ENCODE measurements around the gene TTLL3. TPM values are rescaled to one million over a fixed set of nuclear protein-coding genes. Genes with fewer than 3 reads are reported as not detected.
A peak's percentile ranks its signal among the peaks of the same experiment; 100 is the strongest.

The TTLL3 gene
- total and polyA plus RNA-seq, 12 donors, result 10.1 to 214 (median 45.5) TPM

DNA sequence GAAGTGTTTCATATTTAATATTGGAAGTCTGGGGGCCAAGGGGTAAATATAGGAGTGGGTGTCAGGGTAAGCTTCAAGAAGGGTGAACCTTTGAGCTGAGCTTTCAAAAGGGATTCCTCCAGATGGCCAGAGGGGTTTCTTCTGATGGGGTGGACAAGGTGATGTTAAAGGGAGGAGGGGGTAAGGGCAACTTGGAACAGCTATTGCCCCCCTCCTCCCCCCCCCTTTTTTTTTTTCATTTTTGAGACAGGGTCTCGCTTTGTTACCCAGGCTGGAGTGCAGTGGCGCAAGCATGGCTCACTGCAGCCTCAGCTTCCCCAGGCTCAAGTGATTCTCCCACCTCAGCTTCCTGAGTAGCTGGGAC is 2.1 kb upstream of the TTLL3 start:
- H3K4me3 ChIP-seq, result no peak overlapping the region
- intact Hi-C loops (cut with DNase I), result loop anchor here in 1 of 2 donors (10.0 kb wide), 1 partner anchor 53 kb away; no protein-coding TSS in a partner anchor
- WGBS, 4 donors, result 84 to 100% (median 93%) methylated on average over 1 to 2 of the region's 2 CpGs
- H3K9me3 ChIP-seq (replicated peaks in 1 of 3), result no peaks in the 10 kb centered on the region
- no peak for DNase-seq
- H3K4me1 ChIP-seq (replicated peaks in 1 of 2), result peaks cover 0 to 15% of the 10 kb centered on the region in 2 donors
- H3K27me3 ChIP-seq, result no peaks in the 10 kb centered on the region
- H3K36me3 ChIP-seq (replicated peaks in 1 of 2), result peaks cover 0 to 46% of the 10 kb centered on the region in 2 donors
- TF ChIP-seq CTCF (IDR thresholded peaks at IDR 0.05) (no peak), POLR2A (IDR thresholded peaks at IDR 0.05) (no peak)
- H3K27ac ChIP-seq, result no peak overlapping the region

- no peaks in the 10 kb centered on the region for H3K27me3 ChIP-seq
- H3K4me3 ChIP-seq, result no peak overlapping the region
- no peak for DNase-seq
- no peak for TF ChIP-seq POLR2A (IDR thresholded peaks at IDR 0.05)
- peak in 2 of 6 experiments; percentile 4 to 13 for TF ChIP-seq CTCF (IDR thresholded peaks at IDR 0.05)
- H3K27ac ChIP-seq, result peak overlapping the region in 3 of 5 donors; percentile 87 to 93 (median 89)
- intact Hi-C loops (cut with DNase I), result loop anchor here in 1 of 2 donors (10.0 kb wide), 1 partner anchor 54 kb away; no protein-coding TSS in a partner anchor
- WGBS, 4 donors, result 68 to 90% (median 81%) methylated on average over 5 to 7 of the region's 7 CpGs
- peaks cover 0 to 41% of the 10 kb centered on the region in 2 donors for H3K36me3 ChIP-seq (replicated peaks in 1 of 2)
- H3K9me3 ChIP-seq (replicated peaks in 1 of 3), result no peaks in the 10 kb centered on the region
- H3K4me1 ChIP-seq (replicated peaks in 1 of 2), result peaks cover 0 to 15% of the 10 kb centered on the region in 2 donors
These were observed 1.6 kb upstream of the TTLL3 start for GRCh38 chr3:9808345-9809037.

- Histone ChIP-seq H3K4me1 (replicated peaks in 1 of 2) (peaks cover 0 to 15% of the 10 kb centered on the region in 2 donors), H3K36me3 (replicated peaks in 1 of 2) (peaks cover 0 to 38% of the 10 kb centered on the region in 2 donors), H3K9me3 (replicated peaks in 1 of 3) (no peaks in the 10 kb centered on the region), H3K27me3 (no peaks in the 10 kb centered on the region), H3K4me3 (peak overlapping the region in 2 of 4 donors; percentile 52 to 68), H3K27ac (peak overlapping the region; percentile 11 to 93 (median 88))
- WGBS, 4 donors, result 86 to 89% (median 88%) methylated on average over 4 of the region's 4 CpGs
- no peak for DNase-seq
- intact Hi-C loops (cut with DNase I), result loop anchor here in 1 of 2 donors (10.0 kb wide), 1 partner anchor 54 kb away; no protein-coding TSS in a partner anchor
- TF ChIP-seq CTCF (IDR thresholded peaks at IDR 0.05) (no peak), POLR2A (IDR thresholded peaks at IDR 0.05) (no peak)
These were observed 835 bp upstream of the TTLL3 start for GRCh38 chr3:9809239-9809614.

DNA sequence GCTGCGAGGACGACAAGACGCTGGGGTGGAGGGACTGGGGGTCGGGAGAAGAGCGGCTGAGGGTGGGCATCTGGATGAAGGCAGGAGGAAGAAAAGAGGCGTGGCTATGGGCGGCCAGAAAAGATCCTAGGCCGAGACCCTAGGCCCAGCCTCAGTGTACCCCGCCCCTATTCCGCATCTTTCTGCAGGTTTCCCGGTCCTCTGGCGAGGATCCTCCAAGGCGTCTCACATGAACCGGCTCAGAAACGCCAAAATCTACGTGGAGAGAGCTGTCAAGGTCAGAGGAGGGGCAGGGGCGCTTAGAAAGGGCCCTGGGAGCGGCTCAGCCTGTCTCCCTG is 340 bp downstream of the TTLL3 start:
- 2 to 14% (median 4%) methylated on average over 10 to 18 of the region's 18 CpGs for WGBS, 4 donors
- intact Hi-C loops (cut with DNase I), result no loop called here
- TF ChIP-seq POLR2A (IDR thresholded peaks at IDR 0.05), result no peak
- no peak for TF ChIP-seq CTCF (IDR thresholded peaks at IDR 0.05)
- peaks cover 0 to 15% of the 10 kb centered on the region in 2 donors for H3K4me1 ChIP-seq (replicated peaks in 1 of 2)
- H3K36me3 ChIP-seq (replicated peaks in 1 of 2), result peaks cover 0 to 26% of the 10 kb centered on the region in 2 donors
- peak overlapping the region in 4 of 5 donors; percentile 87 to 93 (median 88) for H3K27ac ChIP-seq
- H3K4me3 ChIP-seq, result peak overlapping the region; percentile 5 to 68 (median 52)
- DNase-seq, result peak in 2 of 7 donors; percentile 25 to 61
- H3K27me3 ChIP-seq, result no peaks in the 10 kb centered on the region
- H3K9me3 ChIP-seq (replicated peaks in 1 of 3), result no peaks in the 10 kb centered on the region
